Choroid plexus epithelial cell (primary cell): Measurements from ENCODE around the gene PLSCR1.
A peak's percentile ranks its signal among the peaks of the same experiment; 100 is the strongest.

ENCODE experiments used
- DNase-seq: peaks from one replicate; pipeline ENCODE4 v3.0.0-alpha.2; 2010; ENCODE audit warnings: low read depth
- H3K4me3 ChIP-seq: 2 replicates; pipeline ENCODE4 v1.5.1; 2011; ENCODE audit warnings: low read depth, mild to moderate bottlenecking, control low read depth, low read length, moderate library complexity
- CTCF ChIP-seq: conservative IDR thresholded peaks from 2 replicates; pipeline ENCODE4 v1.5.1; 2011; ENCODE audit warnings: low read depth, mild to moderate bottlenecking, control low read depth, inconsistent platforms, low read length, moderate library complexity

PLSCR1 gene

GRCh38 chr3:146473726-146474125 lies 70.7 kb downstream of the PLSCR1 start:
- TF ChIP-seq CTCF: no peak
- DNase-seq: peak; percentile 87

GRCh38 chr3:146472611-146473010 lies 71.8 kb downstream of the PLSCR1 start:
- H3K4me3 ChIP-seq: no peak overlapping the region
- no peak for DNase-seq
- TF ChIP-seq CTCF: no peak

More at GRCh38 chr3:146473726-146474125, 70.7 kb downstream of the PLSCR1 start:
- H3K4me3 ChIP-seq: no peak overlapping the region

- TF ChIP-seq CTCF: no peak
- H3K4me3 ChIP-seq: no peak overlapping the region
- no peak for DNase-seq
These were observed 73.4 kb downstream of the PLSCR1 start for GRCh38 chr3:146471012-146471411.

- TF ChIP-seq CTCF: no peak
- H3K4me3 ChIP-seq: no peak overlapping the region
- no peak for DNase-seq
These were observed 73.9 kb downstream of the PLSCR1 start for GRCh38 chr3:146470425-146470990.

- no peak for TF ChIP-seq CTCF
- peak within 1 kb of the TSS; percentile 62 for H3K4me3 ChIP-seq
- peak; percentile 47 for DNase-seq
These were observed 75.0 kb downstream of the PLSCR1 start, which contains the start of gene PLSCR2 for GRCh38 chr3:146469150-146470017. TSS of gene PLSCR2 (minus strand) at chr3:146469561. CDS start at chr3:146459904, 9,657 bp downstream.

GRCh38 chr3:146468671-146469149 lies 75.7 kb downstream of the PLSCR1 start:
- no peak overlapping the region for H3K4me3 ChIP-seq
- peak; percentile 49 for DNase-seq
- no peak for TF ChIP-seq CTCF
